Eye (tissue), 1 donor: Measurements from ENCODE around the gene SEMG2.

ENCODE experiments used
- DNase-seq: peaks from one replicate; pipeline ENCODE4 v3.0.0-alpha.2; 2015

The SEMG2 gene, protein sequence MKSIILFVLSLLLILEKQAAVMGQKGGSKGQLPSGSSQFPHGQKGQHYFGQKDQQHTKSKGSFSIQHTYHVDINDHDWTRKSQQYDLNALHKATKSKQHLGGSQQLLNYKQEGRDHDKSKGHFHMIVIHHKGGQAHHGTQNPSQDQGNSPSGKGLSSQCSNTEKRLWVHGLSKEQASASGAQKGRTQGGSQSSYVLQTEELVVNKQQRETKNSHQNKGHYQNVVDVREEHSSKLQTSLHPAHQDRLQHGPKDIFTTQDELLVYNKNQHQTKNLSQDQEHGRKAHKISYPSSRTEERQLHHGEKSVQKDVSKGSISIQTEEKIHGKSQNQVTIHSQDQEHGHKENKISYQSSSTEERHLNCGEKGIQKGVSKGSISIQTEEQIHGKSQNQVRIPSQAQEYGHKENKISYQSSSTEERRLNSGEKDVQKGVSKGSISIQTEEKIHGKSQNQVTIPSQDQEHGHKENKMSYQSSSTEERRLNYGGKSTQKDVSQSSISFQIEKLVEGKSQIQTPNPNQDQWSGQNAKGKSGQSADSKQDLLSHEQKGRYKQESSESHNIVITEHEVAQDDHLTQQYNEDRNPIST

GRCh38 chr20:45221076-45221475, at the start of gene SEMG2:
SEMG2 (plus strand) TSS chr20:45221373; CDS start chr20:45221390, 17 bp downstream.
- DNase-seq = no peak

DNA sequence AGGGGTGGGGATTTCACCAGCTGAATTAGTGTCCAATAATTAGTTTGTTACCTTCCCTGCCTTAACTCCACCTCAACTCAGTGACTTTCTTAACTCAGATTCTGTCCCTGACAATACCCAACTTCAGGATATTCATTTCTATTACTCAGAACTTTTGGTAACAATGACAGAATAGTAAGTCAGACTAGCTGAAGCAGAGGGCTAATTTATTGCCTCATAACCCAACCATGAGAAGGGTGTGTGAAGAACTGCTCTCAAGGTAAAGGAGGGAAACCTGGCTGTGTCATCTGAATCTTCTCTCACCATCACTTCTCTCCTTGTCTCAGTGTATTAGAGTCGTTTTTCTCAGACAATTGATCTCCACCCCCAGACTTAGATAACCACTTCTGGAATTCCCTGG, 47.7 kb upstream of the SEMG2 start:
- DNase-seq = no peak

DNA sequence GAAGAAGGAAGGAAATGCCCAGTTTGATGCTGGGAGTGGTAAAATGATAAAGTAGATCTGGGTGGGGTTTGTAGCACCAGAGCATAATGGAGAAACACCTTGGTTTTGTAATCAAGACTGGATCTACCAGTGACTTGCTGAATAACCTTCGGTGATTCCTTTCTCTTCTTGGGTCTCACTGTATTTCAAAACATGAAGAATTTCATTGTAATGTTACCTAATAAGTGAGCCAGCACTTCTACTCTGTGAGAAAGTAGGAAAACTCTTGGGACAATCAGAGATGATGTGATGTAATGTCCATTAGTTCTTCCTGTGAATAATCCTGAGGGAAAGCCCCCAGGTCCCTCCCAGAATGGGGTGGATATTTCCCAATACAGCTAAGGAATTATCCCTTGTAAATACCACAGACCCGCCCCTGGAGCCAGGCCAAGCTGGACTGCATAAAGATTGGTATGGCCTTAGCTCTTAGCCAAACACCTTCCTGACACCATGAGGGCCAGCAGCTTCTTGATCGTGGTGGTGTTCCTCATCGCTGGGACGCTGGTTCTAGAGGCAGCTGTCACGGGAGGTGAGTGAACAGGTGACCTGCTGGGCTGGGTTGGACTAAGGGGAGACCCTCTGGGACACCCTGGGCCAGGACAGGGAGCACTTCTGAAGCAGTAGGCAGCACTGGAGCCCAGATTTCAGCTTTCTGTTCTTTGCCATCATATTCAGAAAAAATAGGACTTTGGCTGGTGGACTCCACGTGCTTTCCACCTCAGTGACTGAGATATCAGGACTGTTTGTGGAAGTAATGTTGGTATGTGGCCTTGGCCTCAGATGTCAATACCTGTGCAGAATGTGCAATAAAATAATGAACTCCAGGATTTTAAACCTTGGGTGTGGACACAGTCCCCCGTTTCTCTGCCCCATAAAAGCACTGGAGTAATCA, 46.5 kb upstream of the SEMG2 start, which contains the start of gene PI3:
Gene PI3 (plus strand): TSS at position 469 of the 931 bp plus-strand sequence. CDS start 21 bp downstream, at position 490.
- DNase-seq = no peak

GRCh38 chr20:45176526-45177267, 44.5 kb upstream of the SEMG2 start:
- DNase-seq = no peak

- DNase-seq = no peak
These were observed 42.0 kb upstream of the SEMG2 start for GRCh38 chr20:45179166-45179565.

- DNase-seq = peak; percentile 15
These were observed 39.5 kb upstream of the SEMG2 start for GRCh38 chr20:45181639-45182038.

DNA sequence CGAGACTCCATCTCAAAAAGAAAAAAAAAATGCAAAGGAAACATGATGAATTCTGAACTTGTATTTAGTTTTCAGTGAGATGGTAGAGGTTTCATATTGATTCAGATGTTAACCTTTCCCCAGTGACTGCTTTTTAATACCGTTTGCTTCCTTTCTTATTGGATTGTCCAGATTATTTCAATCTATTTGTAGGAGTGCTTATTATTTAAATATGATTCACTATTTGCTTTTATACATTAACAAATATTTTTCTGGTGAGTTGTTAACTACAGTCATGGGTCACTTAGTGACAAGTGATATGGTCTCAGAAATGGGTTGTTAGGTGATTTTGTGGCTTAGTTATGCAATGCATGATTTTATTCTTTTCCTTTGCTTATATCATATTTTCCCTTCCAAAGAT, 38.1 kb upstream of the SEMG2 start:
- no peak for DNase-seq

- no peak for DNase-seq
These were observed 33.5 kb upstream of the SEMG2 start for GRCh38 chr20:45187693-45188092.

GRCh38 chr20:45189067-45189609, 32.0 kb upstream of the SEMG2 start:
- DNase-seq = no peak

GRCh38 chr20:45189861-45190260, 31.3 kb upstream of the SEMG2 start:
- no peak for DNase-seq

- DNase-seq = no peak
These were observed 29.2 kb upstream of the SEMG2 start for GRCh38 chr20:45191926-45192325.

GRCh38 chr20:45193331-45193730, 27.8 kb upstream of the SEMG2 start:
- DNase-seq = no peak

GRCh38 chr20:45206725-45207124, 14.4 kb upstream of the SEMG2 start, which contains the start of gene SEMG1:
SEMG1 (plus strand) TSS chr20:45207033; CDS start chr20:45207054, 21 bp downstream.
- DNase-seq = no peak

GRCh38 chr20:45209924-45210323, 11.2 kb upstream of the SEMG2 start:
- no peak for DNase-seq

DNA sequence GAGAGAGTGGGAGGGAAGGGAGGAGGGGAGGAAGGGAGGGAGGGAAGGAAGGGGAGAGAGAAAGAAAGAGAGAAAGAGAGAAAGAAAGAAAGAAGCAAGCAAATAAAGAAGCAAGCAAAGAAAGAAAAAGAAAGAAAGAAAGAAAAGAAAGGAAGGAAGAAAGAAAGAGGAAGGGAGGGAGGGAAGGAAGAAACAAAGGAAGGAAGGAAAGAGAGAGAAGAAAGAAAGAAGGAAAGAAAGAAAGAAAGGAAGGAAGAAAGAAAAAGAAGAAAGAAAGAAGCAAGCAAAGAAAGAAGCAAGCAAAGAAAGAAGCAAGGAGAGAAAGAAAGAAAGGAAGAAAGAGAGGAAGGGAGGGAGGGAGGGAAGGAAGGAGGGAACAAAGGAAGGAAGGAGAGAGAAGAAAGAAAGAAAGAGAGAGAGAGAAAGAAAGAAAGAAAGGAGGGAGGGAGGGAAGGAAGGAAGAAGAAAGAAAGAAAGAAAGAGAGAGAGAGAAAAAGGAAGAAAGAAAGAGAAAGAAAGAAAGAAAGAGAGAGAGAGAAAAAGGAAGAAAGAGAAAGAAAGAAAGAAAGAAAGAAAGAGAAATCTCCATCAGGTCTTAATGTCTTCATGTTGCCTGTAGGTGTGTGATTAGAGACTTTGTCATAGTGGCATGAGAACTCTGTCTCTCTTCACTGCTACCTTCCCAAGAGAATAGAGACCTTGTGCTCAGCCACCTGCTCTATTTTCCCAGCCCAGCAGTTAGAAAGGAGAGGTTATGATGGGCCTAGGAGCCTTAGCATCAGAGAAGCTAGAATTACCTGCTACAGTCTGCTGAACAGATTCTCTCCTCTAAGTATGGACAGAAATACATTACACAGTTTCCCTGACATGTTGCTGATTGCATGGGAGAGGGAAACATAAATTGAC, 9.4 kb upstream of the SEMG2 start:
- DNase-seq = no peak

DNA sequence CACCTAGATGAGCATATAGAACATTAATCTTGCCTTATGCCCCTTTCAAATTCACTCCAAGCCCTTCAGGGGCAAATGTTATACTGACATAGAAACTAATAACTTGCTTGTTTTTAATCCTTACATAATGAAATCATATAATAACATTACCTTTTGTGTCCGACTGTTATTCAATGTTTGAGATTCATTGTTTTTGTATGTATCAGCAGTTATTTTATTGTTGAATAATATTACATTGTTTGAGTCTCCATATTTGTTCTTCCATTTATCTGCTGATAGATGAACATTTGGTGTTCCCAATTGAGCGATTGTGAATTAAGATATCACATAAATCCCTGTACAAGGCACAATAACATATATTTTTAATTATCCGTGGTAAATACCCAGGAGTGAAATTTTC, 8.3 kb upstream of the SEMG2 start:
- DNase-seq = no peak

DNA sequence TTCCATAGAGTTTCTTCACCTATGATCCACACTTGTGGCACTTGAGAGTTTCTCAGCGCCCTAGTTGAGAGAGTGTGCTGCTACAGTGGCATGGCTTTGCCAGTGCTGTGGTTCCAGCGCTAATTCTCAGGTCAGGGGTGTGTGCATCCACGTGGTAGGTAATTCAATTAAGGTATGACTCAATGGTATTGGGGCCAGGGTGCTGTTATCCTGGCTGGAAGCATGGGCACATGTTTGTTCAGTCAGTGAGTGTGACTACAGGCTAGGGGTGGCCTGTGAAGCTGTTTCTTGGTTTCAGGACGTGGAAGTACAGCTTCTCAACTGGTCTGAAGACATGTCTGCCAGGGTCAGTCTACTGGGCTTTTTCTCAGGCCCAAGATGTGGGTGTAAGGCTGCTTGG, 3.0 kb upstream of the SEMG2 start:
- no peak for DNase-seq

DNA sequence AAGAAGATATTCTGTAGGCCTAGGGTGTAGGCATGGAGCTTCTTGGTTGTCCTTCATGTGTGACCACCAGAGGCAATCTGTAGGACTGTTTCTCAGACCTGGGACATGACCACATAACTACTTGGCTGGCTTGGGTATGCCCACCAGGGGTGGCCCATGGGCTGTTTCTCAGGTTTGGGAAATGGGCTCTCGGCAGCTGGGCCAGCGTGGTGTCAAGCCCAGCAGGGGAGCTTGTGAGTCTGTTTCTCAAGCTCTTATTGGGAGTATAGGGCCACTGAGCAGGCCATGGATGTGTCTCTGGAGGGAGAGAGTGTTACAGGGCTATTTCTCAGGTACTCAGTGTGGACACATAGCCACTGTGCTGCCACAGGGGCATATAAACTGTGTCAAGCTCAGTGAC, 2.5 kb upstream of the SEMG2 start:
- no peak for DNase-seq

- no peak for DNase-seq
These were observed 2.0 kb downstream of the SEMG2 start for GRCh38 chr20:45223136-45223535.

DNA sequence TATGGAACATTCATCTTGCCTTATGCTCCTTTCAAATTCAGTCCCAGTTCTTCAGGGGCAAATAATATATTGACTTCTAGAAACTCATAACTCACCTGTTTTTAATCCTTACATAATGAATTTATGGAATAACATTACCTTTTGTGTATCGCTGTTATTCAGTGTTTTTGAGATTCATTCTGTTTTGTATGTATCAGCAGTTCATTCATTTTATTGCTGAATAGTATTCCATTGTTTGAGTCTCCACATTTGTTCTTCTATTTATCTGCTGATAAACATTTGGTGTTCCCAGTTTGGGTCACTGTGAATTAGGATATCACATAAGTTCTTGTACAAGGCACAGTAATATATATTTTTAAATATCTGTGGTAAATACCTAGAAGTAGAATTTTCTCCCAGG, 5.1 kb downstream of the SEMG2 start:
- no peak for DNase-seq
